H1 (cell line): ENCODE data around the gene SAMM50. TPM values are rescaled to one million over a fixed set of nuclear protein-coding genes. Genes with fewer than 3 reads are reported as not detected.

Experiments used
- CTCF ChIA-PET: fragments of 300-600 bp; sonication (Branson Sonifier 250); formaldehyde crosslinking; loops from one replicate; lab custom pipeline; 2021; ENCODE audit not compliant: partially characterized antibody; lab: Charles Lee
- POLR2A ChIA-PET: fragments of 300-600 bp; sonication (Branson Sonifier 250); formaldehyde crosslinking; loops from one replicate; lab custom pipeline; 2021; ENCODE audit warnings: inconsistent platforms; ENCODE audit not compliant: partially characterized antibody; lab: Charles Lee
- DNase-seq, 2 experiments: peaks; one replicate each; pipeline versions ENCODE4 v3.0.0 to v3.0.0-alpha.2; 2010 to 2022; ENCODE audit warnings: low spot score in 2 of 2, low read depth in 1 of 2, mixed read lengths in 1 of 2
- FAIRE-seq: peaks from 2 replicates; lab custom pipeline; 2011; peaks lifted over from hg19 to GRCh38; lab: Jason Lieb, UNC
- H2AFZ ChIP-seq: 2 replicates; pipeline ENCODE4 v1.8.1; 2012; ENCODE audit warnings: low read length, inconsistent platforms
- H2AK5ac ChIP-seq: 2 replicates; pipeline ENCODE4 v1.6.1; 2013; ENCODE audit warnings: low read depth, low read length
- H2BK120ac ChIP-seq: replicated peaks from 2 replicates; pipeline ENCODE3; 2013; ENCODE audit warnings: low read depth, low read length, inconsistent platforms
- H2BK12ac ChIP-seq: 2 replicates; pipeline ENCODE4 v1.6.1; 2013; ENCODE audit warnings: low read depth, low read length
- H2BK15ac ChIP-seq: 2 replicates; pipeline ENCODE4 v1.6.1; 2013; ENCODE audit warnings: low read length
- H2BK20ac ChIP-seq: 2 replicates; pipeline ENCODE4 v1.6.1; 2013; ENCODE audit warnings: low read length
- H2BK5ac ChIP-seq: 2 replicates; pipeline ENCODE4 v1.6.1; 2013; ENCODE audit warnings: low read depth, low read length
- H3K14ac ChIP-seq: 2 replicates; pipeline ENCODE4 v1.6.1; 2013; ENCODE audit warnings: inconsistent platforms; ENCODE audit not compliant: insufficient read length
- H3K18ac ChIP-seq: 2 replicates; pipeline ENCODE4 v1.6.1; 2013; ENCODE audit warnings: low read length; ENCODE audit errors: extremely low read depth
- H3K23ac ChIP-seq: 2 replicates; pipeline ENCODE4 v1.6.1; 2013; ENCODE audit warnings: inconsistent platforms; ENCODE audit not compliant: insufficient read length
- H3K23me2 ChIP-seq: 2 replicates; pipeline ENCODE4 v1.6.1; 2013; ENCODE audit warnings: low read depth, low read length
- H3K27ac ChIP-seq: 2 replicates; pipeline ENCODE4 v1.6.1; 2011; ENCODE audit warnings: low read depth, low read length, inconsistent platforms
- H3K27me3 ChIP-seq, 4 experiments: replicated peaks in 1 of 4; 1 replicate in 1 of 4; 2 replicates in 3 of 4; pipeline versions ENCODE4 v1.6.1 to v1.8.1; 2011 to 2013; ENCODE audit warnings: low read length in 3 of 4, mild to moderate bottlenecking in 3 of 4, inconsistent platforms in 2 of 4, mixed read lengths in 2 of 4, moderate library complexity in 1 of 4; ENCODE audit not compliant: control insufficient read depth in 3 of 4, insufficient read depth in 3 of 4; ENCODE audit errors: extremely low read depth in 1 of 4
- H3K36me3 ChIP-seq, 4 experiments: 2 replicates each; pipeline versions ENCODE4 v1.6.1 to v1.8.1; 2011 to 2013; ENCODE audit warnings: mild to moderate bottlenecking in 4 of 4, low read length in 3 of 4, moderate library complexity in 2 of 4, control low read depth in 1 of 4, inconsistent platforms in 1 of 4; ENCODE audit not compliant: insufficient read depth in 4 of 4, control insufficient read depth in 2 of 4
- H3K4ac ChIP-seq: replicated peaks from 2 replicates; pipeline ENCODE3; 2013; ENCODE audit warnings: low read length, low read depth, mixed read lengths, inconsistent platforms; ENCODE audit not compliant: insufficient read length
- H3K4me1 ChIP-seq, 4 experiments: replicated peaks in 1 of 4; 1 replicate in 1 of 4; 2 replicates in 3 of 4; pipeline versions ENCODE4 v1.6.1 to v1.8.1; 2011 to 2013; ENCODE audit warnings: low read length in 3 of 4, inconsistent platforms in 2 of 4, mixed read lengths in 1 of 4; ENCODE audit not compliant: insufficient read depth in 4 of 4, control insufficient read depth in 3 of 4
- H3K4me2 ChIP-seq, 2 experiments: 2 replicates each; pipeline versions ENCODE4 v1.6.1 to v1.8.1; 2011 to 2013; ENCODE audit warnings: low read depth in 2 of 2, low read length in 2 of 2, control low read depth in 1 of 2, inconsistent platforms in 1 of 2, mild to moderate bottlenecking in 1 of 2; ENCODE audit not compliant: insufficient read depth in 1 of 2
- H3K4me3 ChIP-seq, 4 experiments: fragments of 200-600, 300-600 bp in 1 of 4; sonication (generic), shearing (Covaris generic), sonication (Bioruptor Twin) in 1 of 4; 2 replicates each; pipeline versions ENCODE4 v1.5.1 to v1.8.1; 2011 to 2016; ENCODE audit warnings: low read length in 4 of 4, low read depth in 3 of 4, control low read depth in 2 of 4, inconsistent platforms in 2 of 4, mild to moderate bottlenecking in 2 of 4, mixed read lengths in 1 of 4, moderate library complexity in 1 of 4; ENCODE audit not compliant: insufficient read depth in 2 of 4; ENCODE audit errors: extremely low read depth in 1 of 4
- H3K56ac ChIP-seq: replicated peaks from 2 replicates; pipeline ENCODE3; 2013; ENCODE audit warnings: low read depth, mild to moderate bottlenecking, mixed read lengths, low read length, inconsistent platforms; ENCODE audit not compliant: insufficient read length
- H3K79me1 ChIP-seq: 2 replicates; pipeline ENCODE4 v1.6.1; 2013; ENCODE audit warnings: low read depth, low read length, control low read depth
- H3K79me2 ChIP-seq, 2 experiments: 2 replicates each; pipeline versions ENCODE4 v1.6.1 to v1.8.1; 2012 to 2013; ENCODE audit warnings: low read length in 2 of 2, mild to moderate bottlenecking in 2 of 2, inconsistent platforms in 1 of 2; ENCODE audit not compliant: insufficient read depth in 2 of 2, control insufficient read depth in 1 of 2
- H3K9ac ChIP-seq, 4 experiments: replicated peaks in 1 of 4; 1 replicate in 1 of 4; 2 replicates in 3 of 4; pipeline versions ENCODE4 v1.6.1 to v1.8.1; 2011 to 2013; ENCODE audit warnings: low read depth in 3 of 4, low read length in 3 of 4, control low read depth in 2 of 4, mild to moderate bottlenecking in 2 of 4, moderate library complexity in 2 of 4, inconsistent platforms in 1 of 4; ENCODE audit errors: extremely low read depth in 1 of 4
- H3K9me3 ChIP-seq, 2 experiments: 2 replicates each; pipeline versions ENCODE4 v1.6.1 to v1.8.1; 2012 to 2013; ENCODE audit warnings: mild to moderate bottlenecking in 2 of 2, moderate library complexity in 2 of 2, control low read depth in 1 of 2, inconsistent platforms in 1 of 2, low read depth in 1 of 2, low read length in 1 of 2, mixed read lengths in 1 of 2; ENCODE audit not compliant: insufficient read depth in 2 of 2
- H4K20me1 ChIP-seq, 2 experiments: replicated peaks in 1 of 2; 2 replicates each; pipeline versions ENCODE3 to v1.8.1; 2011 to 2013; ENCODE audit warnings: inconsistent platforms in 2 of 2, low read length in 2 of 2, mild to moderate bottlenecking in 1 of 2; ENCODE audit not compliant: insufficient read depth in 2 of 2, control insufficient read depth in 1 of 2
- H4K5ac ChIP-seq: 2 replicates; pipeline ENCODE4 v1.6.1; 2013; ENCODE audit warnings: low read length, low read depth, mixed read lengths, inconsistent platforms; ENCODE audit not compliant: insufficient read length
- H4K8ac ChIP-seq: 2 replicates; pipeline ENCODE4 v1.8.0; 2013; ENCODE audit warnings: mild to moderate bottlenecking, moderate library complexity, low read length, inconsistent platforms; ENCODE audit not compliant: insufficient read depth; ENCODE audit errors: extremely low read depth
- H4K91ac ChIP-seq: replicated peaks from 2 replicates; pipeline ENCODE3; 2013; ENCODE audit warnings: low read length, mixed read lengths, inconsistent platforms; ENCODE audit not compliant: insufficient read length
- ASH2L ChIP-seq: fragments of 200-600, 300-600 bp; sonication (generic); IDR thresholded peaks from one replicate; pipeline ENCODE4 v1.7.1; 2017; ENCODE audit warnings: low read length
- BACH1 ChIP-seq: IDR thresholded peaks from 2 replicates; pipeline ENCODE4 v1.6.1; 2012; ENCODE audit warnings: low read length, improper control_type of control experiment
- BCL11A ChIP-seq, 2 experiments: IDR thresholded peaks; one replicate each; pipeline ENCODE4 v1.6.1; 2011; ENCODE audit warnings: low read depth in 2 of 2, low read length in 2 of 2, mild to moderate bottlenecking in 2 of 2
- EP300 ChIP-seq, 2 experiments: IDR thresholded peaks; 1 replicate in 1 of 2; 2 replicates in 1 of 2; pipeline ENCODE4 v1.6.1; 2011 to 2012; ENCODE audit warnings: low read depth in 2 of 2, low read length in 2 of 2, mild to moderate bottlenecking in 2 of 2, borderline replicate concordance in 1 of 2, inconsistent platforms in 1 of 2, moderate library complexity in 1 of 2
- GTF2F1 ChIP-seq: IDR thresholded peaks from 2 replicates; pipeline ENCODE4 v1.6.1; 2012; ENCODE audit warnings: low read depth, low read length, improper control_type of control experiment, borderline replicate concordance
- JUND ChIP-seq: IDR thresholded peaks from 2 replicates; pipeline ENCODE4 v1.6.1; 2011; ENCODE audit warnings: mild to moderate bottlenecking, improper control_type of control experiment, low read length
- KDM4A ChIP-seq: IDR thresholded peaks from one replicate; pipeline ENCODE4 v1.7.1; 2012; ENCODE audit warnings: low read depth, mild to moderate bottlenecking, moderate library complexity, low read length, inconsistent platforms; ENCODE audit not compliant: severe bottlenecking
- KDM5A ChIP-seq: fragments of 200-600 bp; IDR thresholded peaks from 2 replicates; pipeline ENCODE4 v1.7.1; 2012; ENCODE audit warnings: mild to moderate bottlenecking, low read length, inconsistent platforms, mixed read lengths
- NRF1 ChIP-seq: IDR thresholded peaks from 2 replicates; pipeline ENCODE4 v1.6.1; 2011; ENCODE audit warnings: mild to moderate bottlenecking, low read depth, low read length, improper control_type of control experiment
- RNF2 ChIP-seq: fragments of 200-900, 300-1000 bp; sonication (generic); IDR thresholded peaks from 2 replicates; pipeline ENCODE4 v1.7.1; 2016; ENCODE audit warnings: borderline replicate concordance, low read depth, mild to moderate bottlenecking, antibody characterized with exemption, low read length; ENCODE audit not compliant: poor library complexity, severe bottlenecking; ENCODE audit errors: missing control alignments
- SRF ChIP-seq: IDR thresholded peaks from 2 replicates; pipeline ENCODE4 v1.6.1; 2011; ENCODE audit warnings: mild to moderate bottlenecking, low read depth, low read length, moderate library complexity
- TAF1 ChIP-seq: IDR thresholded peaks from 2 replicates; pipeline ENCODE4 v1.6.1; 2011; ENCODE audit warnings: mild to moderate bottlenecking, low read depth, low read length
- ZNF274 ChIP-seq: IDR thresholded peaks from 2 replicates; pipeline ENCODE4 v1.7.0; 2012; ENCODE audit warnings: low read length, borderline replicate concordance; ENCODE audit errors: extremely low read depth
- WGBS, 2 experiments: shearing (Covaris generic) in 1 of 2; methylation state at CpG; one replicate each; pipeline versions ENCODE4 v1.1.6 to v1.1.7; 2013 to 2015; ENCODE audit warnings: low lambda C conversion rate in 2 of 2, mixed read lengths in 2 of 2, inconsistent platforms in 1 of 2, low coverage in 1 of 2, missing lambda C conversion rate in 1 of 2; ENCODE audit not compliant: insufficient replicate concordance in 2 of 2, insufficient coverage in 1 of 2, insufficient read length in 1 of 2; ENCODE audit errors: extremely low coverage in 1 of 2, missing lambda C conversion rate in 1 of 2; 5-methylcytosine and 5-hydroxymethylcytosine counted together
- polyA plus RNA-seq, 7 experiments: library from polyadenylated mRNA; depleted of rRNA in 3 of 7; stranded (reverse) in 5 of 7; unstranded in 2 of 7; fragments of >200 nt in 5 of 7; fragments of 200-250 nt in 2 of 7; gene quantifications; 1 replicate in 5 of 7; 2 replicates in 1 of 7; 4 replicates in 1 of 7; pipeline versions ENCODE4 v1.2.1 to v1.2.3, GENCODE V29; 2011 to 2013; ENCODE audit warnings: missing spikeins in 2 of 7, mixed read lengths in 2 of 7
- total RNA-seq: library from RNA; stranded (reverse); fragmentation: NEBNext Ultra II Directional; extraction: Animal tissue kit (Norgen Biotek cat#: 25700); gene quantifications from 2 replicates; pipeline ENCODE4 v1.2.1, GENCODE V29; 2021

The SAMM50 gene
- total and polyA plus RNA-seq, 2 of the 8 experiments (the other 6 are each of a cell fraction or from before 2014, with no cell fraction given) = 45.4 to 70.3 TPM

GRCh38 chr22:44033287-44033686 is 78.0 kb downstream of the SAMM50 start:
- Histone ChIP-seq H3K9me3 (no peaks in the 10 kb centered on the region), H2BK15ac (no peak overlapping the region), H3K23me2 (no peaks in the 10 kb centered on the region), H3K9ac (no peak overlapping the region), H3K36me3 (no peaks in the 10 kb centered on the region), H2BK120ac (no peak overlapping the region), H4K91ac (no peak overlapping the region), H3K27me3 (no peaks in the 10 kb centered on the region), H2BK12ac (no peak overlapping the region), H3K14ac (no peak overlapping the region), H3K23ac (no peak overlapping the region), H3K27ac (no peak overlapping the region), H2BK20ac (0 out of 2 replicates have a peak overlapping the region, but pooled peaks have one; percentile 35), H3K4ac (no peak overlapping the region), H4K5ac (no peak overlapping the region), H3K79me1 (no peaks in the 10 kb centered on the region; the same call in 1 of the 2 replicates), H2AK5ac (no peak overlapping the region), H3K79me2 (no peaks in the 10 kb centered on the region), H4K8ac (no peak overlapping the region), H3K4me3 (no peak overlapping the region), H3K56ac (no peak overlapping the region), H3K18ac (no peak overlapping the region), H4K20me1 (no peaks in the 10 kb centered on the region), H2AFZ (no peak overlapping the region), H3K4me1 (no peaks in the 10 kb centered on the region), H3K4me2 (no peak overlapping the region), H2BK5ac (no peak overlapping the region)
- WGBS, 2 experiments = 85% methylated on average over 7 of the region's 7 CpGs; no CpG with 5 or more reads in 1 of the 2 experiments
- no peak for FAIRE-seq
- no peak for DNase-seq
- ChIA-PET CTCF (interaction anchor here (0.6 to 2.9 kb wide), 9 partner anchors 9 to 591 kb away, joined by 3 to 13 read pairs (median 3); no protein-coding TSS in a partner anchor), POLR2A (interaction anchor here (0.6 to 0.9 kb wide), 4 partner anchors 11 to 49 kb away, joined by 3 read pairs; no protein-coding TSS in a partner anchor)
- TF ChIP-seq NRF1 (no peak), JUND (no peak), TAF1 (no peak), RNF2 (no peak), BCL11A (IDR thresholded peaks at IDR 0.05; ENCODE audit: low read depth in 2 of 2, low read length in 2 of 2) (no peak), KDM5A (no peak), SRF (no peak), EP300 (IDR thresholded peaks at IDR 0.05; ENCODE audit: borderline replicate concordance in 1 of 2, low read depth in 2 of 2, low read length in 2 of 2) (no peak), ZNF274 (no peak), ASH2L (no peak), BACH1 (no peak), GTF2F1 (no peak), KDM4A (no peak)
